NB4 (cell line): ENCODE results near the gene RYR3.

Experiments
- TF ChIP-seq, protein P1 (sequence below): IDR thresholded peaks from one replicate; pipeline ENCODE4 v1.5.1; 2012; ENCODE audit warnings: low read depth, low read length
- TF ChIP-seq, protein P2 (sequence below): IDR thresholded peaks from 2 replicates; pipeline ENCODE4 v1.6.1; 2011; ENCODE audit warnings: low read depth, low read length

DNA sequence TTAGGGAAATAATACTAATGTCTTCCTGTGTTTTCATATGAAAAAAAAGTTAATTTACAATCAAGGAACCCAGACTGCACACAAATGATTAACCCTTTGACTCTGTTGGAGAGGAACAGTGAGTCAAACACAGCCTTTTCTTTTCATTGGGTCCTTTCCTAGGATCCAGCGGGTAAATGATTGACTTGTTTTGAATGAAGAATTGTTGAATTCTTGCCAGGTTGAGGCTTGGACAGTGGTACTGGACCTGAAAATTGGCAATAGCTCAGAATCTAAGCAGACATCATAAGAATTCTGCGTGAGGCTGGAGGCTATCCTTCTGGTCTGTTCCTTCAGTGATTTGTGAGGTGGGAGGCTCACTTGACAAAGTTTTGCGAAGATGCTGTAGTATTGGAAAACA, 143.0 kb downstream of the RYR3 start:
- TF ChIP-seq, protein P1, sequence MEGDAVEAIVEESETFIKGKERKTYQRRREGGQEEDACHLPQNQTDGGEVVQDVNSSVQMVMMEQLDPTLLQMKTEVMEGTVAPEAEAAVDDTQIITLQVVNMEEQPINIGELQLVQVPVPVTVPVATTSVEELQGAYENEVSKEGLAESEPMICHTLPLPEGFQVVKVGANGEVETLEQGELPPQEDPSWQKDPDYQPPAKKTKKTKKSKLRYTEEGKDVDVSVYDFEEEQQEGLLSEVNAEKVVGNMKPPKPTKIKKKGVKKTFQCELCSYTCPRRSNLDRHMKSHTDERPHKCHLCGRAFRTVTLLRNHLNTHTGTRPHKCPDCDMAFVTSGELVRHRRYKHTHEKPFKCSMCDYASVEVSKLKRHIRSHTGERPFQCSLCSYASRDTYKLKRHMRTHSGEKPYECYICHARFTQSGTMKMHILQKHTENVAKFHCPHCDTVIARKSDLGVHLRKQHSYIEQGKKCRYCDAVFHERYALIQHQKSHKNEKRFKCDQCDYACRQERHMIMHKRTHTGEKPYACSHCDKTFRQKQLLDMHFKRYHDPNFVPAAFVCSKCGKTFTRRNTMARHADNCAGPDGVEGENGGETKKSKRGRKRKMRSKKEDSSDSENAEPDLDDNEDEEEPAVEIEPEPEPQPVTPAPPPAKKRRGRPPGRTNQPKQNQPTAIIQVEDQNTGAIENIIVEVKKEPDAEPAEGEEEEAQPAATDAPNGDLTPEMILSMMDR, result no peak
- TF ChIP-seq, protein P2, sequence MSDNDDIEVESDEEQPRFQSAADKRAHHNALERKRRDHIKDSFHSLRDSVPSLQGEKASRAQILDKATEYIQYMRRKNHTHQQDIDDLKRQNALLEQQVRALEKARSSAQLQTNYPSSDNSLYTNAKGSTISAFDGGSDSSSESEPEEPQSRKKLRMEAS, result no peak
